ENCODE data around the gene PPP1R18.
A peak's percentile ranks its signal among the peaks of the same experiment; 100 is the strongest.

PPP1R18 gene

GRCh38 chr6:30686009-30686907 is at the start of gene PPP1R18:
Gene PPP1R18 (minus strand): TSS chr6:30686645. CDS start chr6:30686018, 627 bp downstream.
- H3K27ac ChIP-seq, result peak within 1 kb of the TSS; percentile 87
- TF ChIP-seq ZFX (IDR thresholded peaks at IDR 0.05; ENCODE audit: borderline replicate concordance), result no peak
- TF ChIP-seq, protein P1, sequence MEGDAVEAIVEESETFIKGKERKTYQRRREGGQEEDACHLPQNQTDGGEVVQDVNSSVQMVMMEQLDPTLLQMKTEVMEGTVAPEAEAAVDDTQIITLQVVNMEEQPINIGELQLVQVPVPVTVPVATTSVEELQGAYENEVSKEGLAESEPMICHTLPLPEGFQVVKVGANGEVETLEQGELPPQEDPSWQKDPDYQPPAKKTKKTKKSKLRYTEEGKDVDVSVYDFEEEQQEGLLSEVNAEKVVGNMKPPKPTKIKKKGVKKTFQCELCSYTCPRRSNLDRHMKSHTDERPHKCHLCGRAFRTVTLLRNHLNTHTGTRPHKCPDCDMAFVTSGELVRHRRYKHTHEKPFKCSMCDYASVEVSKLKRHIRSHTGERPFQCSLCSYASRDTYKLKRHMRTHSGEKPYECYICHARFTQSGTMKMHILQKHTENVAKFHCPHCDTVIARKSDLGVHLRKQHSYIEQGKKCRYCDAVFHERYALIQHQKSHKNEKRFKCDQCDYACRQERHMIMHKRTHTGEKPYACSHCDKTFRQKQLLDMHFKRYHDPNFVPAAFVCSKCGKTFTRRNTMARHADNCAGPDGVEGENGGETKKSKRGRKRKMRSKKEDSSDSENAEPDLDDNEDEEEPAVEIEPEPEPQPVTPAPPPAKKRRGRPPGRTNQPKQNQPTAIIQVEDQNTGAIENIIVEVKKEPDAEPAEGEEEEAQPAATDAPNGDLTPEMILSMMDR (IDR thresholded peaks at IDR 0.05), result no peak

DNA sequence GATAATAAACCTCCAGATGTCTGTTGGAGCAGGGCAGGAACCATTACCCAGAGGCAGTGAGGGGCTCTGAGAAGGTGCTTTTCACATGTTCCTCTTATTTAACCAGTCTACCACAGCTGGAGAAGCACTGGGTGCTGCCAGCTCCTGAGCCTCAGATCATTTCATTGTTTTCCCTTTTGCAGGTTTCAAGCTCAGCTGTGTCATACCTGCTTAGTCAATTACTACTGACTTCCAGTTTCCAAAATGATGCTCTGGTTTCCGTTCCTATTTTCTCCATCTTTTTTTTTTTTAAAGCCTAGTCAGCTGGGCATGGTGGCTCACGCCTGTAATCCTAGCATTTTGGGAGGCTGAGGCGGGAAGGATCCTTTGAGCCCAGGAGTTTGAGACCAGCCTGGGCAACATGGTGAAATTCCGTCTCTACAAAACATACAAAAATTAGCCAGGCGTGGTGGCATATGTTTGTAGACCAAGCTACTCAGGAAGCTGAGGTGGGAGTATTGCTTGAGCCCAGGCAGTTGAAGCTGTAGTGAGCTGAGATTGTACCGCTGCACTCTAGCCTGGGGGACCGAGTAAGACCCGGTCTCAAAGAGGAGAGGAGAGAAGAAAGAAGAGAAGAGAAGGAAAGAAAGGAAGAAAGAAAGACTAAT is 49.3 kb upstream of the PPP1R18 start:
- TF ChIP-seq, protein P1 (IDR thresholded peaks at IDR 0.05), result no peak
- no peak for TF ChIP-seq ZFX (IDR thresholded peaks at IDR 0.05; ENCODE audit: borderline replicate concordance)
- no peak overlapping the region for H3K27ac ChIP-seq

GRCh38 chr6:30732237-30732943 is 45.9 kb upstream of the PPP1R18 start:
- no peak overlapping the region for H3K27ac ChIP-seq

DNA sequence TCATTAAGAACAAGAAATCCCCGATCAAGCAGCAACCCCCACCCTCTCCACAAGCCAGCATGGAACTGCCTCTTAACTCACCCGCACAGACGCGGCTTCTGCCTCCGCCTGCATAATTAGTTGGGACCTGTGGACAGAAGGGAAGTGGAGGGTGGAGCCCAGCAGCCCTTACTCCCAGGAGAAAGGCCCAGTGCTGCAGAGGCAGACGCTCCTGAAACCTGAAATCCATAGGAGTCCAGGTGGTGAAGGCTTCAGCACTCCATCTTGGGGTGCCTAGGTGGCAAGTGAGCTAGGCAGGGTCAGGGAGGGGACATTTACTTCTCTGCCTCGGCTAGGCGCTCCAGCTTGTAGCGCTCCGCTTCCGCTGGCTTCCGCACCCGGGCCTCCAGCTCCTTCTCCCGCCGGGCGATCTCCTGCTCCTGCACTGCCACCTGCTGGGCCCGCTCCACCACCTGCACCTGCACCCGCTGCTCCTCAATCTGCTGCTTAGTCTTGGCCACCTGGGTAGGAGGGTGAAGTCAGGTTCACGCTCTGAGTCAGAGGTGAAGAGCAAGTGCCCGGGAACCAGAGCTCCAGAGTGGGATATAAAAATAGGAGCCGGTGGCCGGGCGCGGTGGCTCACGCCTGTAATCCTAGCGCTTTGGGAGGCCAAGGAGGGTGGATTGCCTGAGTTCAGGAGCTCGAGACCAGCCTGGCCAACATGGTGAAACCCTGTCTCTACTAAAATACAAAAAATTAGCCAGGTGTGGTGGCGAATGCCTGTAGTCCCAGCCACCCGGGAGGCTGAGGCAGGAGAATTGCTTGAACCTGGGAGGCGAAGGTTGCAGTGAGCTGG is 44.4 kb upstream of the PPP1R18 start:
- TF ChIP-seq ZFX (IDR thresholded peaks at IDR 0.05; ENCODE audit: borderline replicate concordance), result no peak
- TF ChIP-seq, protein P1 (IDR thresholded peaks at IDR 0.05), result peak; percentile 85
- no peak overlapping the region for H3K27ac ChIP-seq

More at GRCh38 chr6:30732237-30732943, 45.9 kb upstream of the PPP1R18 start:
- no peak for TF ChIP-seq ZFX (IDR thresholded peaks at IDR 0.05; ENCODE audit: borderline replicate concordance)

GRCh38 chr6:30727920-30728553 is 41.6 kb upstream of the PPP1R18 start:
- TF ChIP-seq, protein P1 (IDR thresholded peaks at IDR 0.05), result no peak
- no peak for TF ChIP-seq ZFX (IDR thresholded peaks at IDR 0.05; ENCODE audit: borderline replicate concordance)

GRCh38 chr6:30726506-30727413 is 40.3 kb upstream of the PPP1R18 start:
- no peak for TF ChIP-seq ZFX (IDR thresholded peaks at IDR 0.05; ENCODE audit: borderline replicate concordance)
- TF ChIP-seq, protein P1 (IDR thresholded peaks at IDR 0.05), result no peak
- H3K27ac ChIP-seq, result peak overlapping the region; percentile 97

More at GRCh38 chr6:30727920-30728553, 41.6 kb upstream of the PPP1R18 start:
- peak overlapping the region; percentile 97; the same call in 1 of the 2 replicates for H3K27ac ChIP-seq
